HepG2 (cell line): ENCODE measurements around the gene SEC63. TPM values are rescaled to one million over a fixed set of nuclear protein-coding genes. Genes with fewer than 3 reads are reported as not detected.
"Not testable (repeated sequence)": the region's sequence is repeated elsewhere in the genome, so short reads cannot be mapped to it uniquely, and the experiment has no call there.

Experiments
- ATAC-seq: fragments of 200-7000 bp; cut with Tn5 transposase; 3 replicates; pipeline ENCODE4 v1.9.1; 2020; ENCODE audit warnings: mild to moderate bottlenecking, moderate library complexity
- BruUV-seq: library from RNA; stranded (reverse); fragments of 400-500 nt; replicated peaks from 2 replicates; lab custom pipeline; 2021; lab: Mats Ljungman, UMichigan
- CTCF ChIA-PET: fragments of 300-600 bp; formaldehyde crosslinking; extraction: SDS; loops from one replicate; lab custom pipeline; 2021; ENCODE audit warnings: low total read pairs, inconsistent platforms, low intra/inter-chr PET ratio; lab: Yijun Ruan, JAX
- POLR2A ChIA-PET: fragments of 350-600 bp; sonication (Branson Sonifier 250); formaldehyde crosslinking; loops from one replicate; lab custom pipeline; 2020; ENCODE audit warnings: antibody characterized with exemption, inconsistent platforms; lab: Yijun Ruan, JAX
- DNase-seq: peaks from one replicate; pipeline ENCODE4 v3.0.0-alpha.2; 2015; ENCODE audit warnings: low spot score
- FAIRE-seq: peaks from 3 replicates; lab custom pipeline; 2011; peaks lifted over from hg19 to GRCh38; lab: Jason Lieb, UNC
- H2AFZ ChIP-seq: one replicate; pipeline ENCODE4 v1.6.1; 2011; ENCODE audit warnings: low read length, inconsistent platforms
- H3K27ac ChIP-seq: fragments of 300-600 bp; 3 replicates; pipeline ENCODE4 v1.8.0; 2011; ENCODE audit warnings: mixed run types, mild to moderate bottlenecking, mixed read lengths, low read length, inconsistent platforms; ENCODE audit not compliant: insufficient read depth; ENCODE audit errors: extremely low read length
- H3K27me3 ChIP-seq, 2 experiments: fragments of 200-600 bp in 1 of 2; 2 replicates in 1 of 2; 3 replicates in 1 of 2; pipeline versions ENCODE4 v1.6.0 to v1.8.0; 2011; ENCODE audit warnings: low read length in 2 of 2, mild to moderate bottlenecking in 2 of 2, moderate library complexity in 2 of 2, inconsistent platforms in 1 of 2; ENCODE audit not compliant: insufficient read depth in 2 of 2, control insufficient read depth in 1 of 2
- H3K36me3 ChIP-seq, 2 experiments: fragments of 200-600 bp in 1 of 2; replicated peaks in 1 of 2; 2 replicates in 1 of 2; 3 replicates in 1 of 2; pipeline versions ENCODE4 v1.5.1 to v1.8.0; 2011; ENCODE audit warnings: low read length in 2 of 2, inconsistent platforms in 1 of 2; ENCODE audit not compliant: insufficient read depth in 2 of 2, control insufficient read depth in 1 of 2
- H3K4me1 ChIP-seq: 2 replicates; pipeline ENCODE4 v1.5.1; 2012; ENCODE audit warnings: low read length, inconsistent platforms; ENCODE audit not compliant: insufficient read depth
- H3K4me2 ChIP-seq: 2 replicates; pipeline ENCODE4 v1.6.0; 2011; ENCODE audit warnings: low read depth, low read length, inconsistent platforms
- H3K4me3 ChIP-seq, 3 experiments: fragments of 200-600 bp in 1 of 3; sonication (generic), shearing (Covaris generic) in 1 of 3; replicated peaks in 1 of 3; 2 replicates each; pipeline ENCODE4 v1.5.1; 2011 to 2016; ENCODE audit warnings: low read length in 3 of 3, inconsistent platforms in 2 of 3, low read depth in 2 of 3, mild to moderate bottlenecking in 2 of 3, control low read depth in 1 of 3, mixed read lengths in 1 of 3; ENCODE audit not compliant: insufficient read depth in 1 of 3
- H3K79me2 ChIP-seq: one replicate; pipeline ENCODE4 v1.6.1; 2011; ENCODE audit warnings: low read length, inconsistent platforms; ENCODE audit not compliant: insufficient read depth
- H3K9ac ChIP-seq: 2 replicates; pipeline ENCODE4 v1.6.0; 2011; ENCODE audit warnings: mild to moderate bottlenecking, low read depth, low read length, inconsistent platforms; ENCODE audit not compliant: insufficient read depth
- H3K9me3 ChIP-seq: 2 replicates; pipeline ENCODE4 v1.5.1; 2012; ENCODE audit warnings: mild to moderate bottlenecking, low read length
- H4K20me1 ChIP-seq: 2 replicates; pipeline ENCODE4 v1.6.0; 2011; ENCODE audit warnings: inconsistent platforms, mild to moderate bottlenecking, low read length, moderate library complexity; ENCODE audit not compliant: insufficient read depth
- ARID4A ChIP-seq: sonication (generic); formaldehyde crosslinking; IDR thresholded peaks from 2 replicates; pipeline ENCODE4 v1.5.0; 2020; ENCODE audit warnings: mild to moderate bottlenecking, missing genetic modification reagents, borderline replicate concordance
- BORCS8-MEF2B ChIP-seq: sonication (generic); formaldehyde crosslinking; IDR thresholded peaks from 2 replicates; pipeline ENCODE4 v1.8.0; 2022; ENCODE audit warnings: mild to moderate bottlenecking, missing genetic modification reagents
- DMAP1 ChIP-seq: IDR thresholded peaks from 2 replicates; pipeline ENCODE4 v1.6.1; 2016
- HOXA3 ChIP-seq: sonication (generic); formaldehyde crosslinking; IDR thresholded peaks from 2 replicates; pipeline ENCODE4 v1.5.0; 2020; ENCODE audit warnings: missing genetic modification reagents
- YEATS4 ChIP-seq: sonication (generic); formaldehyde crosslinking; IDR thresholded peaks from 2 replicates; pipeline ENCODE4 v1.4.0; 2020; ENCODE audit warnings: missing genetic modification reagents, borderline replicate concordance
- ZFY ChIP-seq: sonication (generic); formaldehyde crosslinking; IDR thresholded peaks from 2 replicates; pipeline ENCODE4 v1.4.0; 2020; ENCODE audit warnings: missing genetic modification reagents
- ZNF121 ChIP-seq: sonication (generic); formaldehyde crosslinking; IDR thresholded peaks from 2 replicates; pipeline ENCODE4 v1.5.0; 2020; ENCODE audit warnings: mild to moderate bottlenecking, missing genetic modification reagents
- ZNF687 ChIP-seq: sonication (generic); formaldehyde crosslinking; IDR thresholded peaks from 2 replicates; pipeline ENCODE4 v1.5.1; 2020; ENCODE audit warnings: mild to moderate bottlenecking, missing genetic modification reagents, moderate library complexity
- ZNF788 ChIP-seq: sonication (generic); formaldehyde crosslinking; IDR thresholded peaks from 2 replicates; pipeline ENCODE4 v1.5.0; 2020; ENCODE audit warnings: mild to moderate bottlenecking, missing genetic modification reagents, borderline replicate concordance
- WGBS: methylation state at CpG from one replicate; pipeline ENCODE4 v1.1.6; 2017; ENCODE audit warnings: low lambda C conversion rate; 5-methylcytosine and 5-hydroxymethylcytosine counted together
- in situ Hi-C: cut with HindIII; loops from 2 replicates; pipeline ENCODE4 v1.10.0; 2017; ENCODE audit warnings: low pct_unique_long_range_greater_than_20kb; ENCODE audit not compliant: extremely low pct_ligation_motif_present
- intact Hi-C: fragments of 100-400 bp; cut with micrococcal nuclease; formaldehyde crosslinking; loops from one replicate; pipeline ENCODE4 v1.10.0; 2022; ENCODE audit not compliant: unreplicated experiment
- polyA plus RNA-seq, 8 experiments: library from polyadenylated mRNA; depleted of rRNA in 3 of 8; stranded (reverse) in 7 of 8; unstranded in 1 of 8; fragments of >200 nt; fragmentation: Illumina TruSeq in 4 of 8; extraction: Trizol in 4 of 8; gene quantifications; 2 replicates each; pipeline versions ENCODE4 v1.2.1 to v1.2.3, GENCODE V29; 2011 to 2016; ENCODE audit warnings: low read depth in 4 of 8, missing spikeins in 1 of 8, mixed read lengths in 1 of 8; ENCODE audit not compliant: insufficient read depth in 1 of 8
- total RNA-seq, 5 experiments: library from RNA; depleted of rRNA; stranded (reverse); fragments of >200 nt; fragmentation: Illumina TruSeq; extraction: Trizol; gene quantifications; 2 replicates each; pipeline ENCODE4 v1.2.3, GENCODE V29; 2016; ENCODE audit warnings: low read depth in 1 of 5

Gene SEC63
- total and polyA plus RNA-seq, 2 of the 13 experiments (the other 11 are each of a cell fraction or from before 2014, with no cell fraction given), result 20.2 to 45.9 TPM

GRCh38 chr6:107860963-107861362 lies 97.0 kb downstream of the SEC63 start:
- BruUV-seq, H3K9ac ChIP-seq, FAIRE-seq, H3K79me2 ChIP-seq, in situ Hi-C loops, H3K9me3 ChIP-seq, H3K27me3 ChIP-seq, H4K20me1 ChIP-seq, CTCF ChIA-PET, H2AFZ ChIP-seq, H3K36me3 ChIP-seq, DNase-seq, intact Hi-C loops, POLR2A ChIA-PET, ATAC-seq, H3K27ac ChIP-seq, H3K4me1 ChIP-seq: not testable (repeated sequence)
- Histone ChIP-seq H3K4me2 (peak overlapping the region; percentile 74), H3K4me3 (peak overlapping the region; percentile 49 to 68 (median 62); a peak in 4 of 6 replicates)
- TF ChIP-seq ZNF121 (CRISPR knock-in tag), result peak; percentile 63; the same call in 1 of the 2 replicates
- WGBS, result 86% methylated on average over 4 of the region's 4 CpGs

- WGBS, result no CpG with 5 or more reads among the region's 18 CpGs
- Histone ChIP-seq H3K9ac (peak overlapping the region; percentile 56; the same call in 1 of the 2 replicates), H3K4me3 (peak overlapping the region in 2 of 3 experiments; percentile 62 to 68; a peak in 4 of 6 replicates), H3K4me2 (peak overlapping the region; percentile 42; the same call in 1 of the 2 replicates)
- H3K9me3 ChIP-seq, in situ Hi-C loops, ATAC-seq, CTCF ChIA-PET, FAIRE-seq, H3K27me3 ChIP-seq, intact Hi-C loops, H3K27ac ChIP-seq, H4K20me1 ChIP-seq, H3K36me3 ChIP-seq, H3K4me1 ChIP-seq, H3K79me2 ChIP-seq, H2AFZ ChIP-seq: not testable (repeated sequence)
- POLR2A ChIA-PET, result interaction anchor here (0.8 to 1.2 kb wide), 4 partner anchors 9 to 97 kb away, joined by 3 to 6 read pairs (median 4); partner anchors contain the start of genes SCML4 and SEC63
- BruUV-seq, result TSS peak; percentile 57
- DNase-seq, result peak; percentile 27
- TF ChIP-seq ARID4A (CRISPR knock-in tag) (peak; percentile 34; the same call in 1 of the 2 replicates), ZNF687 (CRISPR knock-in tag) (peak; percentile 69), BORCS8-MEF2B (CRISPR knock-in tag) (0 out of 2 replicates have a peak, but pooled peaks have one; percentile 36), ZNF788 (CRISPR knock-in tag) (peak; percentile 36; the same call in 1 of the 2 replicates), ZFY (CRISPR knock-in tag) (peak; percentile 77), HOXA3 (CRISPR knock-in tag) (0 out of 2 replicates have a peak, but pooled peaks have one; percentile 48), DMAP1 (CRISPR knock-in tag) (0 out of 2 replicates have a peak, but pooled peaks have one; percentile 42), YEATS4 (CRISPR knock-in tag) (peak; percentile 43; the same call in 1 of the 2 replicates)
Measured at GRCh38 chr6:107860144-107860543, 97.9 kb downstream of the SEC63 start.
